Activated T-cell treated with anti-CD3 and anti-CD28 coated beads, Interleukin-2, amount 50 U/mL, for 24 hours (primary cell): ENCODE data around the gene SYNDIG1L.

Source experiments
- DNase-seq: peaks from one replicate; pipeline ENCODE4 v3.0.0-alpha.2; 2020
- H3K27ac Mint-ChIP-seq: 2 replicates; pipeline ENCODE4 v1.8.0; 2020; ENCODE audit warnings: mild to moderate bottlenecking, mixed read lengths
- H3K27me3 Mint-ChIP-seq: 2 replicates; pipeline ENCODE4 v1.8.0; 2020; ENCODE audit warnings: mixed read lengths
- H3K36me3 Mint-ChIP-seq: 2 replicates; pipeline ENCODE4 v1.8.0; 2020; ENCODE audit warnings: low read depth, mixed read lengths
- H3K4me1 Mint-ChIP-seq: 2 replicates; pipeline ENCODE4 v1.8.0; 2020; ENCODE audit warnings: low read depth, mixed read lengths
- H3K4me3 Mint-ChIP-seq: 2 replicates; pipeline ENCODE4 v1.8.0; 2020; ENCODE audit warnings: mild to moderate bottlenecking, moderate library complexity, mixed read lengths
- H3K9me3 Mint-ChIP-seq: 2 replicates; pipeline ENCODE4 v1.8.0; 2020; ENCODE audit warnings: mixed read lengths

Gene SYNDIG1L

DNA sequence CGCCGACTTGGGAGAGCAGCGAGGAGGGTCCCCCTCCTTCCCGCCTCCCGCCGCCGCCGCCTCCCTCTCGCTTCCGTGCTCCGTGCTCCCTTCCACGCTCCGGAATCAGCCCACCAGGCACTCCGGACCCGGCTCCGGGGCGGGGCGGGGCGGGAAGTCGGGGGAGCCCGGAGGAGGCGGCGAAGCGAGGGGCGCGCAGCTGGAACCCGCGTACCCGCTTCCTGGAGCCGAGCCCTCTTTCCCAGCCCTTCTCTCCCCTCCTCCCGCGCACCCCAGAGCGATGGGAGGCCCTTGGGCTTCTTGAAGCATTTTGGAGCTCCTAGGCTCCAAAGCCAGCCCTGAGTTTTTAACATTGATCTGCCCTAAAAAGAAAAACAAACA lies at the start of gene SYNDIG1L:
SYNDIG1L (minus strand) TSS at position 9 of the 381 bp plus-strand sequence. CDS start 16,466 bp downstream, outside the sequence.
- Mint-ChIP-seq H3K27ac (no peak within 1 kb of the TSS), H3K4me3 (peak within 1 kb of the TSS; percentile 44), H3K9me3 (no peaks in the 10 kb centered on the region), H3K36me3 (no peaks in the 10 kb centered on the region), H3K27me3 (peaks cover 71% of the 10 kb centered on the region), H3K4me1 (peaks cover 2% of the 10 kb centered on the region)
- DNase-seq: no peak

DNA sequence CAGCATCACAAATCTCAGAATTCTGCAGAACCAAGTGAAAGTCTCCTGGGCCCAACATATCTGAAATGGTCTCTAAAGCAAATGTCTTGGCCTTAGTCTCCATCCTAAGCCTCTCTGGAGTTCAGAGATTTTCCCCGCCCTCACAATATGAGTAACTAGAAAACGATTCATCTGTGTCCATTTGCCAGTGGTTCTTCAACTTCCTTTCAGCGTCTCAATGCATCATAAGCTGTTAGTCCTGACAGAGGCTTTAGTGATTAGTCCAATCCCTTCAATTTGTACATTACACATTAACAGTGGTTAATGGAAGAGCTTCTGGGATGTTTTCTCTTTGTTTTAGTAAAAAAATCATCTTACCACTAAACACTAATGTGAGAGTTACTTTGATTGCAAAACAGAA lies 49.7 kb upstream of the SYNDIG1L start:
- no peaks in the 10 kb centered on the region for H3K9me3 Mint-ChIP-seq
- peaks cover 17% of the 10 kb centered on the region for H3K36me3 Mint-ChIP-seq
- H3K4me3 Mint-ChIP-seq: no peak overlapping the region
- H3K27me3 Mint-ChIP-seq: no peaks in the 10 kb centered on the region
- no peak overlapping the region for H3K27ac Mint-ChIP-seq
- peaks cover 2% of the 10 kb centered on the region for H3K4me1 Mint-ChIP-seq
- DNase-seq: no peak

GRCh38 chr14:74474376-74474775 lies 48.4 kb upstream of the SYNDIG1L start:
- Mint-ChIP-seq H3K27ac (no peak overlapping the region), H3K36me3 (peaks cover 4% of the 10 kb centered on the region), H3K9me3 (no peaks in the 10 kb centered on the region), H3K4me1 (peaks cover 2% of the 10 kb centered on the region), H3K4me3 (no peak overlapping the region), H3K27me3 (no peaks in the 10 kb centered on the region)
- no peak for DNase-seq

GRCh38 chr14:74472601-74473000 lies 46.6 kb upstream of the SYNDIG1L start:
- H3K4me3 Mint-ChIP-seq: no peak overlapping the region
- H3K36me3 Mint-ChIP-seq: no peaks in the 10 kb centered on the region
- DNase-seq: no peak
- no peak overlapping the region for H3K27ac Mint-ChIP-seq
- no peaks in the 10 kb centered on the region for H3K9me3 Mint-ChIP-seq
- no peaks in the 10 kb centered on the region for H3K27me3 Mint-ChIP-seq
- H3K4me1 Mint-ChIP-seq: peaks cover 2% of the 10 kb centered on the region

GRCh38 chr14:74469548-74470518 lies 43.8 kb upstream of the SYNDIG1L start:
- no peak overlapping the region for H3K27ac Mint-ChIP-seq
- no peaks in the 10 kb centered on the region for H3K9me3 Mint-ChIP-seq
- DNase-seq: no peak
- H3K4me1 Mint-ChIP-seq: no peaks in the 10 kb centered on the region
- H3K4me3 Mint-ChIP-seq: no peak overlapping the region
- no peaks in the 10 kb centered on the region for H3K27me3 Mint-ChIP-seq
- H3K36me3 Mint-ChIP-seq: no peaks in the 10 kb centered on the region

DNA sequence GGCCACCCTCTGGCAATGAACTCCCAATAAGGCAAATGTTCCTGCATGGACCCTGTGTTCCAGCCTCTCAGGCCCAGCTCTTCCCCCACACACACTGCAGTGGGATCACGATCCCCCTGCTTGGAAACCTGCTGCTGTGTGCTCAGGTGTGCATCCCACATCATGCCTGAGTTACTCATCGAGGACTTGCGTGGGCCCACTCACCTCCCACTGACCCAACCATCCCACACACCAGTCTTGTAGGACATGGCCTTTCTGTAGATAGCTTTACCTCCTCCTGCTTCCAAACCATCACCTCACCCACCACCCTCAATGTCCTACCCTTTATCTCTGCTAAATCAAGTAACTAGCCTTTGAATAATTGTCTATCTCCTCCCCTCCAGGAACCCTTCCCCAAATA lies 42.5 kb upstream of the SYNDIG1L start:
- Mint-ChIP-seq H3K4me1 (no peaks in the 10 kb centered on the region), H3K4me3 (no peak overlapping the region), H3K36me3 (no peaks in the 10 kb centered on the region), H3K27me3 (no peaks in the 10 kb centered on the region), H3K27ac (no peak overlapping the region), H3K9me3 (no peaks in the 10 kb centered on the region)
- no peak for DNase-seq

- Mint-ChIP-seq H3K27ac (no peak overlapping the region), H3K4me1 (no peaks in the 10 kb centered on the region), H3K9me3 (no peaks in the 10 kb centered on the region), H3K36me3 (no peaks in the 10 kb centered on the region), H3K27me3 (peaks cover 6% of the 10 kb centered on the region), H3K4me3 (no peak overlapping the region)
- DNase-seq: no peak
These were observed 39.3 kb upstream of the SYNDIG1L start for GRCh38 chr14:74465335-74465734.

GRCh38 chr14:74464785-74465184 lies 38.8 kb upstream of the SYNDIG1L start:
- Mint-ChIP-seq H3K27ac (no peak overlapping the region), H3K4me1 (no peaks in the 10 kb centered on the region), H3K4me3 (no peak overlapping the region), H3K9me3 (no peaks in the 10 kb centered on the region), H3K36me3 (no peaks in the 10 kb centered on the region), H3K27me3 (peaks cover 6% of the 10 kb centered on the region)
- no peak for DNase-seq

- no peak overlapping the region for H3K27ac Mint-ChIP-seq
- no peaks in the 10 kb centered on the region for H3K36me3 Mint-ChIP-seq
- DNase-seq: no peak
- no peaks in the 10 kb centered on the region for H3K4me1 Mint-ChIP-seq
- H3K4me3 Mint-ChIP-seq: no peak overlapping the region
- peaks cover 6% of the 10 kb centered on the region for H3K27me3 Mint-ChIP-seq
- no peaks in the 10 kb centered on the region for H3K9me3 Mint-ChIP-seq
These were observed 37.7 kb upstream of the SYNDIG1L start for GRCh38 chr14:74463697-74464096.

DNA sequence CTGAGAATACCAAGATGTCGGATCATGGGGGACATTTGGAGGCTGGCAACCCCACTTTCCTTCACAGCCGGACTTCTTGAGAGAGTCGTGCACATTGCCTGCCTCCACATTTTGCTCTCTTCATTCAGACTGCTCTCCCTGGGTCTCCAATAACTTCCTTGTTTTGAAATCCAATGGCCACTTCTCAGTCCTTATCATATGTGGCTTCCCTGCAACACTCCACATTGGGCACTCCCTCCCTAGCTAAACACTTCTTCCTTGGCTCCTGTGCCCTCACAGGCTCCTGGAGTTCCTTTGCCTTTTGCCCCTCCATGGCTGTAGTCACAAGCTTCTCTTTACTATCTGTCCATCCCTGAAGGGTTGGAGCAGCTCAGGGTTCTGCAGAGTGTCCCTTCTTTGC lies 37.0 kb upstream of the SYNDIG1L start:
- DNase-seq: no peak
- Mint-ChIP-seq H3K27me3 (peaks cover 6% of the 10 kb centered on the region), H3K4me1 (no peaks in the 10 kb centered on the region), H3K27ac (no peak overlapping the region), H3K9me3 (no peaks in the 10 kb centered on the region), H3K36me3 (no peaks in the 10 kb centered on the region), H3K4me3 (no peak overlapping the region)

DNA sequence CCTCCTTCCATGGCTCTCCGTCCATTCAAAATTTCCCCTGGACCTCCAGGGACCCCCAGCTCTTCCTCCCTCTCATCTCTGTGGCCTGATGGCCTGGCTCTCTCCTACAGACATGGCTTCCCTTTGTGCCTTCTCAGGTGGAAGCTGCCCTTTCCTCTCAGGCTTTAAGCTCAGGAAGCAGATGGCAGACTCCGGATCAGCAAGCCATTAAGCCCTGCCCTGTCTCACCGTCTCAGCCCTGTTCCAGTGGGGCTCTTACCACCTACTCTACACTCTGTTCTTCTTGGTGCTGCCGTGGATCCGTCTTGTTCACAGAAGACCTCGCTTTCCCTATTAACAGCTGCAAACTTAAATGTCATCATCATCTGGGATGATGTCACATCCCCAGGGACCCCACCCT lies 34.0 kb upstream of the SYNDIG1L start:
- no peak for DNase-seq
- Mint-ChIP-seq H3K4me3 (no peak overlapping the region), H3K9me3 (no peaks in the 10 kb centered on the region), H3K27me3 (peaks cover 6% of the 10 kb centered on the region), H3K27ac (no peak overlapping the region), H3K36me3 (no peaks in the 10 kb centered on the region), H3K4me1 (no peaks in the 10 kb centered on the region)

DNA sequence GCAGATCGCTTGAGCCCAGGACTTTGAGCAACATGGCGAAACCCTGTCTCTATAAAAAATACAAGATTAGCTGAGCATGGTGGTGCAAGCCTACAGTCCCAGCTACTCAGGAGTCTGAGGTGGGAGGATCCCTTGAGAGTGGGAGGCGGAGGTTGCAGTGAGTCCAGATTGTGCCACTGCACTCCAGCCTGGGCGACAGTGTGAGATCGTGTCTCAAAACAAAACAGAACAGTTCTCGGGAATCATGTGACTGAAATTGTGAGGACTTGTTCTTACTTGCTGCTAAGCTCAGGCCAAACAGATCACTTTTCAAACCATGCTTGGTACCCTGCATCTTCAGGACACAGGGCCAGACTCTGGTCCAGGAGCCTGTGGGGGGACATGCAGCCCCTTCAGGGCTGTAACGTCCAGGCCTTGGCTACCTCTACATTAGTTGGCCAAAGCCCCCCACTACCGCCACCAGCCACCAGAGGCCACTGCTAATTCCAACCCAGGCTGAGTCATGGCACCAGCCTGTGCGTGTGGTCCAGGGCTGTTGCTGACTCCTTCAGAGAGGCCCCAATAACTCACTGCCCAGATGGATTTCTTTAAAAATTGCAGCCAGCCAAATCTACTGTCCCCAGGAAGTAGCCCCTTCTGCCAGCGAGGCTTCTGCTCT lies 33.4 kb upstream of the SYNDIG1L start:
- Mint-ChIP-seq H3K27me3 (peaks cover 6% of the 10 kb centered on the region), H3K4me1 (no peaks in the 10 kb centered on the region), H3K27ac (no peak overlapping the region), H3K4me3 (no peak overlapping the region), H3K36me3 (no peaks in the 10 kb centered on the region), H3K9me3 (no peaks in the 10 kb centered on the region)
- peak; percentile 42 for DNase-seq

GRCh38 chr14:74457565-74457895 lies 31.5 kb upstream of the SYNDIG1L start:
- no peak overlapping the region for H3K27ac Mint-ChIP-seq
- no peaks in the 10 kb centered on the region for H3K36me3 Mint-ChIP-seq
- H3K4me1 Mint-ChIP-seq: no peaks in the 10 kb centered on the region
- no peak for DNase-seq
- no peak overlapping the region for H3K4me3 Mint-ChIP-seq
- H3K9me3 Mint-ChIP-seq: no peaks in the 10 kb centered on the region
- peaks cover 8% of the 10 kb centered on the region for H3K27me3 Mint-ChIP-seq

DNA sequence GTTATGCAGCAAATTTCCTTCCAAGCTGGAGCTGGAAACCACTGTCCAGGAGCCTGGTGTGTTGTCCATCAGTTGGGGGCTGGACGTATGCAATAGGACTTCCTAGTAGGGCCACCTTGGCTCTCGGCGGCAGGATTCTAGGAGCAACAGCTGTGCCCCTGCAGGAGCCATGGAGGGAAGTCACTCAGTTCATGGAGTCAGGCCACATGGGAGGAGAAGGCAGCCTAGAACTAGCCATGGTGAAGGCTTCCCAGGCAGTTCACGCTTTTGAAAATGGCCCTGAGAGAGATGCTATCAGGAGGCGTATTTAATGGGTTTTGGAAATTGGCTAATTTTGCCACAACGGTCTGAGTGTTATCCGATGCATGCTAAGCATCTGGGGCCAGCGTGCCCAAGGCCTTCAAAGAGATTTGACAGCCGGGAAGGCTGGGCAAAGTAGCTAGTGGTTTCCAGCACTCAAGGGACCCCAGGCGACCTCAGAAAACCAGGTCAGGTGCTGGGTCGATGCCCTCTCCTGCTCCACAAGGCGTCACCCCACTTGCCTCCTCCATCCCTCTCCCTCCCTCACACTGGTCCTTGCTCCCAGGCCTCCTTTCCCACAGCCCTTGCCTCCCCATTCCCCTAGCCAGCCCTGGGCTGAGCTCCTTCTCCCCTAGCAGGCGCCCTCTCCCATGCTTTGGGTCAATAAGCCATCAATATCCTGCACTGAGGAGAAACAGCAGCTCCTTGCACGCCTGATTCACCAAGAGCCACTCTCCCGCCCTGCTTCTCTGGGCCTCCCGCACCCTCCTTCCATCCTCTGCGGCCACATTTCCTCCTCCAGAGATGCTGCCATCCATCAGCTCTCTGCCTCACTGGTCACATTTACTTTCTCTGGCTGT lies 30.9 kb upstream of the SYNDIG1L start:
- no peak for DNase-seq
- Mint-ChIP-seq H3K27ac (no peak overlapping the region), H3K36me3 (no peaks in the 10 kb centered on the region), H3K27me3 (peaks cover 4% of the 10 kb centered on the region), H3K4me3 (no peak overlapping the region), H3K9me3 (no peaks in the 10 kb centered on the region), H3K4me1 (no peaks in the 10 kb centered on the region)
